SH-SY5Y (cell line): ENCODE data around the gene CSN3.
"Not testable (repeated sequence)": the region's sequence is repeated elsewhere in the genome, so short reads cannot be mapped to it uniquely, and the experiment has no call there.

Experiments
- GATA2 ChIP-seq: IDR thresholded peaks from 2 replicates; pipeline ENCODE4 v1.6.1; 2011; ENCODE audit warnings: mild to moderate bottlenecking, low read depth, low read length
- GATA3 ChIP-seq: IDR thresholded peaks from 2 replicates; pipeline ENCODE4 v1.6.1; 2011; ENCODE audit warnings: low read depth, mild to moderate bottlenecking, low read length, moderate library complexity

Gene CSN3, protein sequence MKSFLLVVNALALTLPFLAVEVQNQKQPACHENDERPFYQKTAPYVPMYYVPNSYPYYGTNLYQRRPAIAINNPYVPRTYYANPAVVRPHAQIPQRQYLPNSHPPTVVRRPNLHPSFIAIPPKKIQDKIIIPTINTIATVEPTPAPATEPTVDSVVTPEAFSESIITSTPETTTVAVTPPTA

DNA sequence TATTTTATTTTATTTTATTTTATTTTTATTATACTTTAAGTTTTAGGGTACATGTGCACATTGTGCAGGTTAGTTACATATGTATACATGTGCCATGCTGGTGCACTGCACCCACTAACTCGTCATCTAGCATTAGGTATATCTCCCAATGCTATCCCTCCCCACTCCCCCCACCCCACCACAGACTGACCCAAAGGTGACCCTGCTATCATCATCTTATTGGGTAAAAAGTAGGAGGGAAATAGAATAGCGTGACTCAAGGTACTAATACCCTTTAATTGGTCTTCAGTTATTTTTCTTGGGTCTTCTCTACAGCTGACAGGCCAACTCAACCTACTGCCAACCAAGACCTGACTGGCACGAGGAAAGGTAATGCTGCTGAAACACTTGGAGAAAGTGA lies at the start of gene CSN3:
Gene CSN3 (plus strand): TSS at position 301 of the 400 bp plus-strand sequence. CDS start 2,223 bp downstream, outside the sequence.
- not testable (repeated sequence) for TF ChIP-seq GATA3, GATA2

GRCh38 chr4:70192895-70193294 lies 49.5 kb upstream of the CSN3 start:
- TF ChIP-seq GATA2 (no peak), GATA3 (no peak)

GRCh38 chr4:70195425-70195824 lies 47.0 kb upstream of the CSN3 start, which contains the start of gene ODAM:
Gene ODAM (plus strand): TSS chr4:70195725. CDS start chr4:70196544, 819 bp downstream.
- no peak for TF ChIP-seq GATA2
- TF ChIP-seq GATA3, result no peak

- TF ChIP-seq GATA2 (no peak), GATA3 (no peak)
Measured at GRCh38 chr4:70196857-70197256, 45.5 kb upstream of the CSN3 start.

GRCh38 chr4:70197842-70198241 lies 44.6 kb upstream of the CSN3 start:
- TF ChIP-seq GATA3 (no peak), GATA2 (no peak)

DNA sequence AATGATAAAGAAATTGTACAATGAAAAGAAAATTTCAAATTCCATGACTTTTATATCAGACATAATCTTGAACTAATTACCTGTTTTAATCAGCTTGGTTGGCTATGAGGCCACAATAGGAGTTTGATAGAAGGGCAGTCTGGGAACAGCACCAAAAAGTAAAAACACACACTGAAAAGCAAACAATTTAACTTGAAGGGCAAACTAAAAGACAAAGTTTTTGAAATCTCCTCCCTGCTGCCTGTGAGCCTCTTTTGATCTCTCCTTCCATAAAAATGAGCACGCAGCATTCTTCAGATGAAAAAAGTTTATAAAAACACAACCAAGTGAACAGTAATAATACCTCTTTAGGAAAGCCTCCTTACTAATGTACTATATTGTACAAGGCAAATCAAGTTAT lies 38.8 kb upstream of the CSN3 start:
- TF ChIP-seq GATA2 (no peak), GATA3 (no peak)

- no peak for TF ChIP-seq GATA2
- no peak for TF ChIP-seq GATA3
Measured at GRCh38 chr4:70225824-70226223, 16.6 kb upstream of the CSN3 start, which contains the start of gene FDCSP. Gene FDCSP (plus strand): TSS chr4:70226124. CDS start chr4:70231195, 5,071 bp downstream.

GRCh38 chr4:70236125-70236524 lies 6.3 kb upstream of the CSN3 start:
- TF ChIP-seq GATA2 (no peak), GATA3 (no peak)

DNA sequence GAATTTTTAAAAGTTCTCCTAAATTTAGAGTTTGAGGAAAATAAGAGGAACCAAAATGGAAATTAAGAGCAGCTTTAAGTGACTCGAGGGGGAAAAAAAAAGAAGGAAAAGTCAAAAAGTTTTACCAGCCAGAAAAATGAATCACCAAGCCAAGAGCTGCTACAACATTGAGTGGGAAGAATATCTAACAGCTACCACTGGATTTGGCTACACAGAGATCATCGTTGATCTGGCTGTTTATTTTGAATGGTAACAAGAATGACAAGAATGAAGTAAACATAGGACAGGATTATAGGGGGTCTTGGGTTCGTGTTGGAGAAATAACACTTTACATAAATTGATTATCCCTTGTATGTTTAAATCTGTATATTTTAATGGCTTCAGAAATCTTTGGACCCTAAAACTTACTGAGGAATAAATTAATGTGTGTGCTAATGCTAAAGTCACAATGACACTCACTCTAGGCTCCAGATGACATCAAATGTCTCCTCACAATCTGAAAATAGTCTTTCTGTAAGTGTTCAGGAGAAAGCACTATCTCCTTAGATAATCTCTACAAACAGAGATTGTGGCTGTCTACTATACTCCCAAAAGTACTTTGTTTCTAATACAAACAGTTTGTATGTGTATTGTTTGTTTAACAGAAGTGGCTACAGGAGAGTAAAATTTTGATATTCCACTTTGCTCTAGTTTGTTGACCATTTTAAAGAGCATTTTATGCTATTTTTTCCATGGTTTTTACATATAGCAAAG lies 3.1 kb upstream of the CSN3 start:
- no peak for TF ChIP-seq GATA3
- no peak for TF ChIP-seq GATA2

DNA sequence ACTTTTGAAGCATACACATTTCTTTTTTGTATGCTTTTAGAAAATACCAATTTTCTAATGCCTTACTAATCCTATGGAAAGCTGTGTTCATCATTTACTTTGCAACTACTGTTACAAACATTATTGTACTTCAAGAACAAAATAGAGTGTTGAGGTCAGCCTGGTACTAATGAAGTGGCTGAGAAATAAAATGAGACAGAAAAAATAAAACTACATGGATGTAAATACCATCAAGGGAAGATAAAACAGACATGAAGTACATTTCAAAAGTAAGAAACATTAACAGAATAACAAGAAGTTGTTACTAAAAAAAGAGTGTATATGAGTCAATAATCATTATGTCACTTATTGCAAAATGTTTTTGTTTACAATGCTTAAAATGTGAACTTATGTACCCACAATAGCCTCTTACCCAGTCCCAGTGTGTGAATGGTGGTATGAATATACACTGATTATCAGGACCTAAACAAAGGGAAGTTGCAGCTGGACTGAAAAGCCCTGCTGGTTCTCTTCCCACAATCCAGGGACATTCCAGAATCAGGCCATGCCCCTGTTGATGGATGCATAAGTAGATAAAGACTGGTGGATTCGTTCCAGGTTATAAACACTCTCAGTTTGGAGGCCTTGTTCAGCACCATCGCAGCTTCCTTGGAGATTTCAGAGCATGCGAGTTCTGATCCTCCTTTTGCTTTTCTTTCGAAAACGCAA lies 2.4 kb upstream of the CSN3 start:
- no peak for TF ChIP-seq GATA3
- TF ChIP-seq GATA2, result no peak

GRCh38 chr4:70243091-70243490 lies 694 bp downstream of the CSN3 start:
- TF ChIP-seq GATA3 (no peak), GATA2 (no peak)

- TF ChIP-seq GATA2 (no peak), GATA3 (no peak)
Measured at GRCh38 chr4:70251250-70251944, 9.0 kb downstream of the CSN3 start.

DNA sequence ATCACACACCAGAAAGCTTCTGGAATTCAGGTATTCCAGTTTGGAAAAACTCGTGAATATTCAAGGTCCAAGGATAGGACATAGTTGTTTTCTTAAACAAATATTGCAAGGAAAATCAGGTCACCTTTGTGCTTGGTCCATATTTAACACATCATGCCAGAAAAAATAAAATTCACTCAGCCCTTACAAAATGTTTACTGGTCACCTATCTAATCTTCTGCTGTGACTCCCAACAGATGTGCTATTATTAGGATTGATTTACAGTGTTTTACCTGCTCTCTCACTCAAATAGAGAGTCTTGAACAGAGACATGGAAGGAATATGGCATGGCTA lies 9.5 kb downstream of the CSN3 start:
- TF ChIP-seq GATA3, result no peak

GRCh38 chr4:70269674-70270073 lies 27.3 kb downstream of the CSN3 start:
- TF ChIP-seq GATA2, result no peak
- TF ChIP-seq GATA3, result no peak
